GM10847 (cell line): Measurements from ENCODE around the gene MTHFSD.

ENCODE experiments used
- POLR2A ChIP-seq: IDR thresholded peaks from 2 replicates; pipeline ENCODE4 v1.6.1; 2011; ENCODE audit not compliant: insufficient read length; ENCODE audit errors: extremely low read depth

The MTHFSD gene

GRCh38 chr16:86585821-86586611, 31.0 kb upstream of the MTHFSD start:
- no peak for TF ChIP-seq POLR2A

- no peak for TF ChIP-seq POLR2A
Measured at GRCh38 chr16:86584726-86585721, 30.0 kb upstream of the MTHFSD start.

GRCh38 chr16:86584071-86584685, 29.1 kb upstream of the MTHFSD start:
- no peak for TF ChIP-seq POLR2A

- TF ChIP-seq POLR2A = no peak
Measured at GRCh38 chr16:86581458-86581857, 26.4 kb upstream of the MTHFSD start.

- TF ChIP-seq POLR2A = no peak
Measured at GRCh38 chr16:86580791-86581170, 25.7 kb upstream of the MTHFSD start.

- no peak for TF ChIP-seq POLR2A
Measured at GRCh38 chr16:86580063-86580790, 25.2 kb upstream of the MTHFSD start.

GRCh38 chr16:86579268-86580062, 24.4 kb upstream of the MTHFSD start:
- TF ChIP-seq POLR2A = no peak

GRCh38 chr16:86578611-86579267, 23.7 kb upstream of the MTHFSD start:
- TF ChIP-seq POLR2A = no peak

GRCh38 chr16:86578061-86578599, 23.1 kb upstream of the MTHFSD start, which contains the start of gene FOXL1:
FOXL1 (plus strand) TSS chr16:86578549; CDS start chr16:86578724, 175 bp downstream.
- TF ChIP-seq POLR2A = no peak

- TF ChIP-seq POLR2A = no peak
Measured at GRCh38 chr16:86577314-86577971, 22.4 kb upstream of the MTHFSD start.

GRCh38 chr16:86576591-86577313, 21.7 kb upstream of the MTHFSD start:
- no peak for TF ChIP-seq POLR2A
